ENCODE data around the gene IKZF5. TPM values are rescaled to one million over a fixed set of nuclear protein-coding genes. Genes with fewer than 3 reads are reported as not detected.
A peak's percentile ranks its signal among the peaks of the same experiment; 100 is the strongest.

The IKZF5 gene
- total and polyA plus RNA-seq, 2 donors (not counting 1 experiment from before 2014, with no cell fraction given), result 15.8 to 24.6 TPM

DNA sequence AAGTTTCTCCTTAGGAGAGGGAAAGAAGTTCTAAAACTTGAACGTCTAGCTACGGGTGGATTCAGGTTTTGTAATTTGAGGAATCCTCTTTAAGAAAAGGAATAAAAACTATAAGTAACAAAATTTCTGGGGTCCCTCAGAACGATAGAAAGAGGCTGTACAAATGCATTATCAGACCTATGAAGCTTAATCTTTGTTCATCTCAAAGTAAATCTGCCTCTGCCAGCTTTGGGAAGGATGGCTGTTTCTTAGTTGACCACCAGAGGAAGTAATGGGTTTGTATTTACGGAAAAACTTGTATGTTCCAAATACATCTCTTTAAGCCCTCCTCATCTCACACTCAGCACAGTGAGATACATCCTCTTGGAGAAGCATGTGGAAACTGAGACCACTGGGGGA lies 27.5 kb downstream of the IKZF5 start:
- Mint-ChIP-seq H3K4me3 (peak overlapping the region; percentile 97), H3K4me1 (peaks cover 14% of the 10 kb centered on the region), H3K9me3 (ENCODE audit: insufficient read depth) (no peaks in the 10 kb centered on the region), H3K27ac (peak overlapping the region; percentile 99), H3K27me3 (peaks cover 5% of the 10 kb centered on the region)
- CTCF ChIA-PET, result interaction anchor here (2.0 to 3.5 kb wide), 4 partner anchors 26 to 173 kb away, joined by 7 to 26 read pairs (median 13); partner anchors contain the start of genes ACADSB, BUB3, C10orf88 and IKZF5
- no CpG with 5 or more reads among the region's 4 CpGs for WGBS (ENCODE audit: insufficient coverage)
- Histone ChIP-seq H3K36me3 (replicated peaks in 1 of 2; ENCODE audit: control extremely low read depth in 1 of 2, control insufficient read depth in 1 of 2, extremely low read depth in 1 of 2, insufficient read depth in 2 of 2, low read length in 1 of 2) (peaks cover 0 to 4% of the 10 kb centered on the region in 2 experiments), H3K9me3 (ENCODE audit: control extremely low read depth in 1 of 3, control insufficient read depth in 2 of 3, insufficient read depth in 1 of 3, low read length in 2 of 3) (no peaks in the 10 kb centered on the region), H3K79me2 (ENCODE audit: control insufficient read depth, insufficient read depth, low read length) (no peaks in the 10 kb centered on the region), H4K20me1 (ENCODE audit: control insufficient read depth, insufficient read depth, low read length, poor library complexity, severe bottlenecking) (no peaks in the 10 kb centered on the region), H2AFZ (ENCODE audit: insufficient read depth, low read depth, low read length, poor library complexity, severe bottlenecking) (peak overlapping the region; percentile 40), H3K4me1 (ENCODE audit: control insufficient read depth in 2 of 2, insufficient read depth in 2 of 2, low read length in 2 of 2) (peaks cover 10 to 15% of the 10 kb centered on the region in 2 donors), H3K27me3 (replicated peaks in 1 of 4; ENCODE audit: control extremely low read depth in 1 of 4, control insufficient read depth in 3 of 4, insufficient read depth in 4 of 4, low read length in 3 of 4) (no peaks in the 10 kb centered on the region), H3K9ac (ENCODE audit: low read length) (peak overlapping the region; percentile 76), H3K4me2 (replicated peaks; ENCODE audit: low read depth, low read length, poor library complexity, severe bottlenecking) (peak overlapping the region; percentile 79), H3K4me3 (ENCODE audit: control extremely low read depth in 1 of 5, extremely low read depth in 1 of 5, insufficient read depth in 1 of 5, low read depth in 2 of 5, low read length in 4 of 5) (peak overlapping the region; percentile 55 to 86 (median 64)), H3K27ac (ENCODE audit: low read length in 2 of 2) (peak overlapping the region in 1 of 2 donors; percentile 31)
- intact Hi-C loops (cut with micrococcal nuclease), result no loop called here
- DNase-seq (peak; percentile 33), ATAC-seq (ENCODE audit: low read depth) (no peak)
- POLR2A ChIA-PET, result interaction anchor here (1.1 to 1.4 kb wide), 3 partner anchors 27 to 173 kb away, joined by 3 to 7 read pairs (median 4); partner anchors contain the start of genes ACADSB, BUB3 and IKZF5
- TF ChIP-seq CTCF (IDR thresholded peaks at IDR 0.05) (no peak), EZH2 (IDR thresholded peaks at IDR 0.05; ENCODE audit: borderline replicate concordance, insufficient read depth, low read depth, low read length, poor library complexity, severe bottlenecking) (no peak)

Measured in B cell (primary cell).